ENCODE data around the gene IL1R1. TPM values are rescaled to one million over a fixed set of nuclear protein-coding genes. Genes with fewer than 3 reads are reported as not detected.

The IL1R1 gene
- total and polyA plus RNA-seq, 2 of the 4 experiments (the other 2 are of a cell fraction): 6.5 to 13.8 TPM

DNA sequence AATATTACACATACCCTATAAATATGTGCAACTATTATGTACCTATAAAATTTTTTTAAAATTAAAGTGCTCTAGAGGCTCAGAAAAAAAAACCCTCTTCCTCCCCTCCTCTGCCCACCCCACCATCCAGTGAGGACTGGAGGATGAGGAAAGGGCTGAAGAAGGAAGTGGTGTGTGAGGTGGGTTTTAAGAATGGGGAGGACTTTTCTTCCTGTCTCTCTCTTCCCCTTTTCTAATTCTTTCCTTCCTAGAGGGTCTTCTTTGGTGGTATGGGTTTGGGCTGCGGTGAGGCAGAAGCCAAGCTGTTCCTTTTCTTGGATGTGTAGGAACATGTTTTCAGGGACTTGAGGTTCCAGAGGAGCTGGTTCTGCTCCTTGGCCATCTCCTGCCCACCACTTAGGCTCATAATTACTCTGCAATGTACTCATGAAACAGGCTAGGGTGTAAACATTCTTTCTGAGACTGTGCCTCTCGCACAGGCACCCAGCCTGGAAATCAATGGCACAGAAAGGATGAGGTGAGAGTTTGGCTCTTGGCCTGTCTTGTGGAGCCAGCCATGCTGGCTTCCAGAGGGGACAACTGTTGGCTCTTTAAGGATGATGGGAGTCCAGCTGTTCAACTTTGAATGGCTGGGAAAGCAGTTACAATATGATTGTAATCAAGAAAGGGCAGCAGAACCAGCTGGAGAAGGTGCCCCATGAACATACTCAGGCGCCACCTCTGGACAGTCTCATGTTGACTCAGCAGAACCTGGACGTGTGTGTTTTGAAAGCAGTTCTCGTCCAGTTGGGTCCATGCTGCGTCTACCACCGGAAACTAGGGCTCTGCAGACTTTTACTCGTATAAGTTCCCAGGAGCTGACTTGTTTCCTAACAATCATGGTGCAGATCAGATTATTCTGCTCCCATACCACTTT, 82.5 kb downstream of the IL1R1 start (continued):
- TF ChIP-seq SMC3 (IDR thresholded peaks at IDR 0.05; ENCODE audit: low read depth, low read length): no peak

DNA sequence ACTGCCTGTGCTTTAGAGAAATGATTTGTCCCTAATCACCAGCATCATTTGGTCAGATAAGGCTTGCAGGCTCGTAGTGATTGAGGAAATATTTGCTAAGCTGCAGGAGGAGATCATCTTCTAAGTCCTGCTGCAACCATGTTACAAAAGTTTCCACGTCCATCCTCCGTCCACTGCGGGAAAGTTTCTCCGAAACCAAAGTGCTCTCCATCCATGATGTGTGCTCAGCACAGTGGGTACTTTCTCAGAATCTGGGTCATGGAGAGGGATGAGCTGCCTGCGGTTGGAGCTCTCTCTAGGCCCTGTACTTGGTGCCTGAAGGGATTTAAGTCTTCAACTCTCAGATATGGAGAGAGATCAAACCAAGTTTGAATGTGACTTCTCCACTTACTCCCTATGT, 83.6 kb downstream of the IL1R1 start:
- Histone ChIP-seq H2BK120ac (ENCODE audit: low read depth, low read length) (peak overlapping the region; percentile 90), H4K91ac (ENCODE audit: insufficient read depth, low read depth, low read length) (peak overlapping the region; percentile 85)

More for the DNA sequence above, 83.6 kb downstream of the IL1R1 start:
- TF ChIP-seq POLR2A (IDR thresholded peaks at IDR 0.05; ENCODE audit: low read depth, low read length): no peak
- TF ChIP-seq CHD1 (IDR thresholded peaks at IDR 0.05; ENCODE audit: low read depth, low read length): no peak
- no peak for TF ChIP-seq MXI1 (IDR thresholded peaks at IDR 0.05; ENCODE audit: borderline replicate concordance, low read depth, low read length)
- TF ChIP-seq NFE2L2 (IDR thresholded peaks at IDR 0.05; ENCODE audit: low read depth, low read length): no peak
- no peak for TF ChIP-seq MAZ (IDR thresholded peaks at IDR 0.05; ENCODE audit: borderline replicate concordance, low read depth, low read length)
- TF ChIP-seq BHLHE40 (IDR thresholded peaks at IDR 0.05; ENCODE audit: low read depth, low read length): no peak
- no peak for TF ChIP-seq RFX5 (IDR thresholded peaks at IDR 0.05; ENCODE audit: low read depth, low read length)
- TF ChIP-seq SMC3 (IDR thresholded peaks at IDR 0.05; ENCODE audit: low read depth, low read length): no peak
- H3K18ac ChIP-seq (ENCODE audit: low read depth, low read length): peak overlapping the region; percentile 88
- H2BK15ac ChIP-seq (ENCODE audit: low read depth, low read length): peak overlapping the region; percentile 70; the same call in 2 of the 3 replicates
- peak overlapping the region; percentile 84; the same call in 1 of the 2 replicates for H3K4ac ChIP-seq (ENCODE audit: low read depth, low read length)
- peak overlapping the region; percentile 58 for H2AFZ ChIP-seq (replicated peaks; ENCODE audit: low read length, poor library complexity)
- no peaks in the 10 kb centered on the region for H3K36me3 ChIP-seq (ENCODE audit: control insufficient read depth, insufficient read depth, low read length)
- in situ Hi-C loops (cut with MboI; ENCODE audit: low sequenced_read_pairs) (no loop called here), intact Hi-C loops (cut with micrococcal nuclease) (no loop called here), dilution Hi-C loops (cut with HindIII; ENCODE audit: low sequenced_read_pairs, unreplicated experiment) (no loop called here)
- peak overlapping the region; percentile 87; the same call in 1 of the 2 replicates for H2BK20ac ChIP-seq (ENCODE audit: low read depth, low read length)
- peak overlapping the region; percentile 85 for H3K14ac ChIP-seq (replicated peaks; ENCODE audit: low read depth, low read length)
- no peaks in the 10 kb centered on the region for H4K20me1 ChIP-seq (ENCODE audit: insufficient read depth, low read length)
- ChIA-PET CTCF (interaction anchor here (0.6 to 1.4 kb wide), 2 partner anchors 15 to 213 kb away, joined by 3 to 4 read pairs; no protein-coding TSS in a partner anchor), POLR2A (ENCODE audit: unreplicated experiment) (no interaction called here)
- H3K27me3 ChIP-seq (ENCODE audit: control insufficient read depth, insufficient read depth, low read length): no peaks in the 10 kb centered on the region
- no peaks in the 10 kb centered on the region for H3K9me3 ChIP-seq (ENCODE audit: control insufficient read depth, insufficient read depth, low read length)
- H3K56ac ChIP-seq (ENCODE audit: extremely low read depth, insufficient read depth, low read length): 0 out of 2 replicates have a peak overlapping the region, but pooled peaks have one; percentile 1
- peak overlapping the region; percentile 66; the same call in 1 of the 2 replicates for H3K27ac ChIP-seq (ENCODE audit: insufficient read depth, low read length)
- no peak for DNase-seq
- H4K5ac ChIP-seq (ENCODE audit: low read depth, low read length): peak overlapping the region; percentile 89
- H3K4me3 ChIP-seq (ENCODE audit: insufficient read depth, low read depth, low read length): no peak overlapping the region
- peak overlapping the region; percentile 63 for H2AK5ac ChIP-seq (ENCODE audit: low read depth, low read length)
- no peak overlapping the region for H2AK9ac ChIP-seq (replicated peaks; ENCODE audit: low read depth, low read length, poor library complexity)
- H3K9me1 ChIP-seq (ENCODE audit: insufficient read depth, low read length): peaks cover 10% of the 10 kb centered on the region
- WGBS, 2 experiments (ENCODE audit: extremely low coverage in 2 of 2, insufficient read length in 1 of 2): no CpG with 5 or more reads among the region's 6 CpGs
- H3K9ac ChIP-seq (ENCODE audit: low read depth, low read length): peak overlapping the region; percentile 26; the same call in 1 of the 2 replicates
- peak overlapping the region; percentile 37 to 86; a peak in 3 of 4 replicates for H4K8ac ChIP-seq (ENCODE audit: low read depth in 2 of 2, low read length in 2 of 2)
- BruUV-seq (replicated peaks): no TSS peak
- no peak for ATAC-seq (ENCODE audit: low read depth)
- peak overlapping the region; percentile 39; the same call in 1 of the 2 replicates for H3K23ac ChIP-seq (ENCODE audit: low read depth, low read length)
- no peaks in the 10 kb centered on the region for H3K79me1 ChIP-seq (ENCODE audit: low read depth in 1 of 2, low read length in 2 of 2)
- peak overlapping the region; percentile 81 for H2BK5ac ChIP-seq (ENCODE audit: low read depth, low read length, poor library complexity, severe bottlenecking)
- no peak overlapping the region for H3K4me2 ChIP-seq (ENCODE audit: low read depth, low read length)
- H3K4me1 ChIP-seq (ENCODE audit: control insufficient read depth, insufficient read depth, low read length): peaks cover 13% of the 10 kb centered on the region

Data from IMR-90 (cell line).